ENCODE data around the gene CUX1.

Gene CUX1

GRCh38 chr7:101940151-101940550, 122.7 kb downstream of the CUX1 start:
- TF ChIP-seq, protein P1, sequence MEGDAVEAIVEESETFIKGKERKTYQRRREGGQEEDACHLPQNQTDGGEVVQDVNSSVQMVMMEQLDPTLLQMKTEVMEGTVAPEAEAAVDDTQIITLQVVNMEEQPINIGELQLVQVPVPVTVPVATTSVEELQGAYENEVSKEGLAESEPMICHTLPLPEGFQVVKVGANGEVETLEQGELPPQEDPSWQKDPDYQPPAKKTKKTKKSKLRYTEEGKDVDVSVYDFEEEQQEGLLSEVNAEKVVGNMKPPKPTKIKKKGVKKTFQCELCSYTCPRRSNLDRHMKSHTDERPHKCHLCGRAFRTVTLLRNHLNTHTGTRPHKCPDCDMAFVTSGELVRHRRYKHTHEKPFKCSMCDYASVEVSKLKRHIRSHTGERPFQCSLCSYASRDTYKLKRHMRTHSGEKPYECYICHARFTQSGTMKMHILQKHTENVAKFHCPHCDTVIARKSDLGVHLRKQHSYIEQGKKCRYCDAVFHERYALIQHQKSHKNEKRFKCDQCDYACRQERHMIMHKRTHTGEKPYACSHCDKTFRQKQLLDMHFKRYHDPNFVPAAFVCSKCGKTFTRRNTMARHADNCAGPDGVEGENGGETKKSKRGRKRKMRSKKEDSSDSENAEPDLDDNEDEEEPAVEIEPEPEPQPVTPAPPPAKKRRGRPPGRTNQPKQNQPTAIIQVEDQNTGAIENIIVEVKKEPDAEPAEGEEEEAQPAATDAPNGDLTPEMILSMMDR (conservative IDR thresholded peaks at IDR 0.05): no peak
- H3K27ac ChIP-seq: peak overlapping the region; percentile 71

DNA sequence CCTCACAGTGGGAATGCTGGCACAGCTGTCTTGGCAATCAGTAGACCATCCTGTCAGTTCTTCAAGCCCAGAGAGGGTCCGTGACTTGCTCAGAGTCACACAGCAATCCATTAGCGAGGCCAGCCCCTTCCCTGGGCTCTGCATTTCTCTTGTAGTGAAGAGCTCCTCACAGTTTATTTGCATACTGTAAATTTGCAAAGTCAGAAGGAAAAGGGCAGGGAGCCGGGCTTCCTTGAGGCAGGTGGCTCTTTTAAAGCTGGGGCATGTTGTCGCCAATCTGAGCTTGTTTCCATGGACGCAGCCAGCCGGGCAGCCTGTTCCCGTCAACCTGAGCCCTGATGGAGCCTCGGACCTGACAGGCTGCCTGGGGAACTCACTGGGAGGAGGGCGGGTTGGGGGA, 123.4 kb downstream of the CUX1 start:
- TF ChIP-seq, protein P1 (conservative IDR thresholded peaks at IDR 0.05): no peak
- H3K27ac ChIP-seq: peak overlapping the region; percentile 71

DNA sequence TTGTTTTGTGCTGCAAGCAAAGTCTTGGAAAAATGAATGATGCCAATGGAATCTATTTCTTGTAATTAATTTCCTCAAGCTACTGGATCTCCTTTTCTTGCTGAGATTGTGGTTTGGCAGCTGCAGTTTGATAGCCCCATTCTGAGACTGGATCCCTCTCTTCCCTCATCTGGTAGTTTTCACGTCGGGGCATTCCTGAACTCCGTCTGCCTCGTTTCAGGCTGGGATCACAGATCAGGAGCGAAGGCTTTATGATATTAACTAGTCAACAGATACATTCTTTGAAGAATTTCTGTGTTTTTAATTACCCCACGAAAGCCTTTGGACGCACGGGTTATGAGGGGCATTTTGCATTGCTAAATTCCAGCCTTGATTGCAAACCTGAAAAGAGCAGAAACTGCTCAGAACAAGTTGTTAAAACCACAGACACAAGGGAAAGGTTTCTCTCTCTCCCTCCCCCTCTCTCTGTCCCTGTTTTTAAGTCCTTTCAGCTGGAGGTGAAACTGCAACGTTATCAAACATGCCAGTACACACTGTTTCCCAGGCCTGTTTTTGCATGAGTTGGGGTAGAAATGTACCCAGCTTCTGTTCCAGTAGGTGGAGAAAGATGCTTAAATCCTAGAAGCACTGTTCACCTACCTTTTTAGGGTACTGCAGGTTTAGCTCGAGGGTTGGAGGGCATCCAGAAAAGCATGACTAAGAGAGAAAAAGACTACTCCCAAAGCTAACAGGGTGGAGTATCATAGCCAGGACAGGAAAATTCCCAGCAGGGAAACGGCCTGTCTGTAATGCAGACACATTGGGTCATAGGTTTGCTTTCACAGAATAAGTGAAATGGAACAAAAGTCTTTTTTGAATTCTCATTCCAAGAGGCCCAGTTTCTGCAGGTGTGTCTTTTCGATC, 124.3 kb downstream of the CUX1 start:
- TF ChIP-seq, protein P1 (conservative IDR thresholded peaks at IDR 0.05): no peak
- H3K27ac ChIP-seq: peak overlapping the region; percentile 71

DNA sequence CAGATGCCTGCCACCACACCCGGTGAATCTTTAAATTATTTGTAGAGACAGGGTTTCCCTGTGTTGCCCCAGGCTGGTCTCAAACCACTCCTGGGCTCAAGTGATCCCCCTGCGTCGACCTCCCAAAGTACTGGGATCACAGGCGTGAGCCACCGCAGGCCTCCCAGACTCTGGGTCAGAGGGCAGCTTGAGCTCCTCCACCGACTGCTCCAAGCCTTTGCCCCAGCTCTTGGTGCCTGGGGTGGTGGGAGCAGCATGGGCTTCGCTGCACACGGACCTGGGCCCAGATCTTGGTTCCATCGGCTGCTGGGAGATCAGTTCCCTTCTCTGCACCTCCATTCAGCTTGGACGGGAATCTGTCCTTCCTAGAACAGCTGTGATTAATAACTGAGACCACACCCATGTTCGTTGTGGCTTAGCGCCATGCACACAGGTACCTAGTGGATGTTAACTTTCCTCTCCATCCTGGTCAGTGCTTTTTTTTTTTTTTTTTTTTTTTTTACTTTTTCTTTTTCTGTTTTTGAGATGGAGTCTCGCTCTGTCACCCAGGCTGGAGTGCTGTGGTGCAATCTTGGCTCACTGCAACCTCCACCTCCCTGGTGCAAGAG, 125.3 kb downstream of the CUX1 start:
- TF ChIP-seq, protein P1 (conservative IDR thresholded peaks at IDR 0.05): no peak
- peak overlapping the region; percentile 71 for H3K27ac ChIP-seq

DNA sequence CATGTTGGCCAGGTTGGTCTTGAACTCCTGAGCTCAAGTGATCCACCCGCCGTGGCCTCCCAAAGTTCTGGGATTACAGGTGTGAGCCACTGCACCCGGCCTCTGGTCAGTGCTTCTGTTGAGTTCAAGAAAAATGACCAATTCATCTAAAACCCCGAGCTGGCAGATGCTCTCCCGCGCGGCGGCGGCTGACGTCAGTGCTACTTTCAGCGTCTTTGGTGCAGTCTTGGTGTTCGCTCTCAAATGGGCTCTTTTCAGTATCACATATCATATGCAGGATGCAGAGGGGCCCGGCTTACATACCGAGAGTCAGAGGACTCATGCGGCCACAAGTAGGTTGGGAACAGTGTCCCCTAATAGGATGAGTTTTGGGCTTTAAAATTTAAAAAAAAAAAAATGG, 125.9 kb downstream of the CUX1 start:
- TF ChIP-seq, protein P1 (conservative IDR thresholded peaks at IDR 0.05): no peak
- H3K27ac ChIP-seq: peak overlapping the region; percentile 71

DNA sequence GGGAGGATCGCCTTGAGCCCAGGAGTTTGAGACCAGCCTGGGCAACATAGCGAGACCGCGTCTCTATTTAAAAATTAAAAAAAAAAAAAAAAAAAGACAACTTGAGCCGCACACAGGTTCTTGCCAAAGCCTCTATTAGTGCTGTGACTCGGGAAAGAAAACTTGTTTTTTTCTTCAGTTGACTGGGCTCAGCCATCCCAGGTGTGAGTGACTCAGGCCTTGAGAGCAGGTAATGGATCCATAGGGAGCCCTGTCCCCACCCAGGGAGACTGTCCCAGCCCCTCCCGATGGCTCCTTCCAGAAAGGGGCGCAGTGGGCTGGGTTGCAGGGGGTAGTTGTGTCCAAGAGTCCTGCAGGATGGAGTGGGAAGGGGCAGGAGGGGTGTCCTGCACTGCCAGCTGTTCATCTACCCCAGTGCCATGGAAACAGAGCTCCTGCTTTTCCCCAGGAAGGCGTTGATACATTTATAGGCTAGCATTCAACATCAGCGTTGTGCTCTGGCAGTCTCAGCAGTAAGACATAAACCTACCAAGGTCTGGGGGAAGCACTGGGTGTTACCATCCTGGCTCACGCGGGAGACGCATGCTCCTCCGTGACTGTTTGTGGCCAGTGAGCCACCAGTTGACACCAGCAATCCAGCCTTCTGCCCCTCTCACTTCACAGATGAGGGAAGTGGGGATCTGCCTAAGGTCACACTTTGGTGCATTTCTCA, 126.6 kb downstream of the CUX1 start:
- TF ChIP-seq, protein P1 (conservative IDR thresholded peaks at IDR 0.05): no peak
- H3K27ac ChIP-seq: no peak overlapping the region

DNA sequence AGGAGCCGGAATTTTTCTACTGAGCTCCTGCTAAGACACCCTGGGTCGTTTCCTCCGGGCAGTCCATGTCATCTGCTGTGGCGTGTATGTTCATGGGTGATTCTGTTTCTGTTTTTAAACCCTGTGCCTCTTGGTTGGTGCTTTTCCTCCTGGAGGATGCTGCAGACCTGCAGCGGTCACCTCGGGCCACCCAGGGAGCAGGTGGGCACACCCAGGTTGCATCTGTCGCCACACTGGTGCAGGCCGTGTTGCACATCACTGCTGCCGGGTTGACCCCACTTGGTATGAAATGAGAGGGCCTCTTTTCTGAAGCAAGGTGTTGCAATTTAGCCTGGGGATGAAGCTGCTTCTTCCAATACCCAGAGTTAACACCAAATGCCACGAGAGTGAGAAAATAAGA, 127.2 kb downstream of the CUX1 start:
- TF ChIP-seq, protein P1 (conservative IDR thresholded peaks at IDR 0.05): no peak
- no peak overlapping the region for H3K27ac ChIP-seq

Measured in VCaP (cell line).